H9 (cell line): Measurements from ENCODE around the gene SIPA1L2. TPM values are rescaled to one million over a fixed set of nuclear protein-coding genes. Genes with fewer than 3 reads are reported as not detected.

Experiments
- DNase-seq: peaks from one replicate; pipeline ENCODE4 v3.0.0-alpha.2; 2017
- H2AFZ ChIP-seq: one replicate; pipeline ENCODE4 v1.6.1; 2013; ENCODE audit warnings: mild to moderate bottlenecking, low read length, control low read depth, moderate library complexity
- H2AK5ac ChIP-seq: 2 replicates; pipeline ENCODE4 v1.6.1; 2013; ENCODE audit warnings: low read length, control low read depth, mixed read lengths; ENCODE audit not compliant: insufficient read length
- H2BK120ac ChIP-seq: one replicate; pipeline ENCODE4 v1.6.1; 2013; ENCODE audit warnings: low read depth, mild to moderate bottlenecking, low read length, control low read depth, inconsistent platforms; ENCODE audit not compliant: poor library complexity, severe bottlenecking
- H2BK12ac ChIP-seq: 2 replicates; pipeline ENCODE4 v1.6.1; 2013; ENCODE audit warnings: low read length, control low read depth, mixed read lengths, low read depth; ENCODE audit not compliant: insufficient read length
- H2BK15ac ChIP-seq: 2 replicates; pipeline ENCODE4 v1.6.1; 2013; ENCODE audit warnings: low read depth, low read length, control low read depth
- H2BK20ac ChIP-seq: one replicate; pipeline ENCODE4 v1.6.1; 2013; ENCODE audit warnings: low read depth, mild to moderate bottlenecking, low read length, control low read depth, inconsistent platforms; ENCODE audit not compliant: poor library complexity, severe bottlenecking
- H2BK5ac ChIP-seq: 2 replicates; pipeline ENCODE4 v1.6.1; 2013; ENCODE audit warnings: low read length, control low read depth, mixed read lengths; ENCODE audit not compliant: insufficient read length
- H3K14ac ChIP-seq: 2 replicates; pipeline ENCODE4 v1.6.1; 2013; ENCODE audit warnings: low read length, control low read depth; ENCODE audit not compliant: insufficient read depth
- H3K18ac ChIP-seq: 2 replicates; pipeline ENCODE4 v1.6.1; 2013; ENCODE audit warnings: low read depth, mild to moderate bottlenecking, mixed read lengths, low read length, control low read depth; ENCODE audit not compliant: insufficient read length
- H3K23ac ChIP-seq: 2 replicates; pipeline ENCODE4 v1.6.1; 2013; ENCODE audit warnings: low read length, control low read depth, mixed read lengths, low read depth; ENCODE audit not compliant: insufficient read length
- H3K23me2 ChIP-seq: 2 replicates; pipeline ENCODE4 v1.6.1; 2013; ENCODE audit warnings: low read depth, mild to moderate bottlenecking, mixed read lengths, low read length, control low read depth; ENCODE audit not compliant: insufficient read length, poor library complexity, severe bottlenecking
- H3K27ac ChIP-seq: 2 replicates; pipeline ENCODE4 v1.5.1; 2013; ENCODE audit warnings: low read length, control low read depth, mixed read lengths, low read depth; ENCODE audit not compliant: insufficient read length
- H3K27me3 ChIP-seq: 2 replicates; pipeline ENCODE4 v1.6.1; 2013; ENCODE audit warnings: low read length, control low read depth, inconsistent platforms; ENCODE audit not compliant: insufficient read depth
- H3K4ac ChIP-seq: 2 replicates; pipeline ENCODE4 v1.6.1; 2013; ENCODE audit warnings: low read depth, mild to moderate bottlenecking, control low read depth, inconsistent platforms, low read length, moderate library complexity
- H3K4me1 ChIP-seq: 2 replicates; pipeline ENCODE4 v1.6.1; 2013; ENCODE audit warnings: low read length, control low read depth, inconsistent platforms; ENCODE audit not compliant: insufficient read depth
- H3K4me2 ChIP-seq: 2 replicates; pipeline ENCODE4 v1.6.1; 2013; ENCODE audit warnings: low read length, control low read depth, mixed read lengths; ENCODE audit not compliant: insufficient read length, insufficient read depth
- H3K56ac ChIP-seq: 2 replicates; pipeline ENCODE4 v1.6.1; 2013; ENCODE audit warnings: low read depth, mild to moderate bottlenecking, mixed read lengths, low read length, control low read depth; ENCODE audit not compliant: insufficient read length
- H3K79me1 ChIP-seq: 2 replicates; pipeline ENCODE4 v1.6.1; 2013; ENCODE audit warnings: low read depth, mild to moderate bottlenecking, moderate library complexity, low read length, control low read depth, inconsistent platforms; ENCODE audit not compliant: insufficient read depth, poor library complexity, severe bottlenecking
- H3K79me2 ChIP-seq: 2 replicates; pipeline ENCODE4 v1.6.1; 2013; ENCODE audit warnings: low read length, control low read depth, inconsistent platforms; ENCODE audit not compliant: insufficient read depth
- H3K9ac ChIP-seq: 2 replicates; pipeline ENCODE4 v1.6.1; 2013; ENCODE audit warnings: low read length, control low read depth, mixed read lengths; ENCODE audit not compliant: insufficient read length; ENCODE audit errors: extremely low read depth
- H3K9me3 ChIP-seq: one replicate; pipeline ENCODE4 v1.6.1; 2013; ENCODE audit warnings: low read depth, low read length, inconsistent platforms; ENCODE audit not compliant: control insufficient read depth
- H3T11ph ChIP-seq: one replicate; pipeline ENCODE4 v1.6.1; 2013; ENCODE audit warnings: mild to moderate bottlenecking, low read length, control low read depth, inconsistent platforms
- H4K20me1 ChIP-seq: one replicate; pipeline ENCODE4 v1.6.1; 2013; ENCODE audit not compliant: control insufficient read depth, insufficient read length, insufficient read depth
- H4K5ac ChIP-seq: 2 replicates; pipeline ENCODE4 v1.6.1; 2013; ENCODE audit warnings: low read depth, mild to moderate bottlenecking, mixed read lengths, low read length, control low read depth; ENCODE audit not compliant: insufficient read length
- H4K8ac ChIP-seq: replicated peaks from 2 replicates; pipeline ENCODE4 v1.6.1; 2013; ENCODE audit warnings: low read length, control low read depth, mixed read lengths, low read depth; ENCODE audit not compliant: insufficient read length
- H4K91ac ChIP-seq: 2 replicates; pipeline ENCODE4 v1.6.1; 2013; ENCODE audit warnings: low read depth, mild to moderate bottlenecking, moderate library complexity, mixed read lengths, low read length, control low read depth; ENCODE audit not compliant: insufficient read length
- H3K27ac Mint-ChIP-seq, 3 experiments: 2 replicates in 2 of 3; 3 replicates in 1 of 3; pipeline ENCODE4 v1.8.0; 2020 to 2021; ENCODE audit warnings: mixed read lengths in 3 of 3, mild to moderate bottlenecking in 1 of 3, moderate library complexity in 1 of 3
- H3K27me3 Mint-ChIP-seq: 2 replicates; pipeline ENCODE4 v1.8.0; 2021; ENCODE audit warnings: low read depth, mild to moderate bottlenecking, moderate library complexity, mixed read lengths
- H3K36me3 Mint-ChIP-seq, 3 experiments: 2 replicates in 2 of 3; 3 replicates in 1 of 3; pipeline ENCODE4 v1.8.0; 2020 to 2021; ENCODE audit warnings: low read depth in 3 of 3, mixed read lengths in 3 of 3; ENCODE audit not compliant: insufficient read depth in 1 of 3
- H3K4me1 Mint-ChIP-seq, 2 experiments: 2 replicates each; pipeline ENCODE4 v1.8.0; 2020; ENCODE audit warnings: mixed read lengths in 2 of 2
- H3K4me3 Mint-ChIP-seq, 2 experiments: 2 replicates in 1 of 2; 3 replicates in 1 of 2; pipeline ENCODE4 v1.8.0; 2020 to 2021; ENCODE audit warnings: mild to moderate bottlenecking in 2 of 2, mixed read lengths in 2 of 2, moderate library complexity in 1 of 2
- H3K9me3 Mint-ChIP-seq, 2 experiments: 2 replicates in 1 of 2; 3 replicates in 1 of 2; pipeline ENCODE4 v1.8.0; 2020; ENCODE audit warnings: mild to moderate bottlenecking in 2 of 2, mixed read lengths in 2 of 2, moderate library complexity in 1 of 2
- CTCF ChIP-seq: fragments of 200-600 bp; sonication (generic); conservative IDR thresholded peaks from 3 replicates; pipeline ENCODE4 v1.8.0; 2021; ENCODE audit warnings: antibody characterized with exemption, mild to moderate bottlenecking
- WGBS: extraction: QIAGEN DNeasy Blood & Tissue Kit; methylation state at CpG from one replicate; pipeline ENCODE4 v1.1.7; 2013; ENCODE audit warnings: missing lambda C conversion rate, low lambda C conversion rate, mixed read lengths; ENCODE audit not compliant: insufficient read length; ENCODE audit errors: extremely low coverage; 5-methylcytosine and 5-hydroxymethylcytosine counted together
- total RNA-seq: library from RNA; stranded (reverse); gene quantifications from 2 replicates; pipeline ENCODE4 v1.2.1, GENCODE V29; 2021

SIPA1L2 gene
- total RNA-seq, 1 experiment from 2014 or later = 5.2 TPM

GRCh38 chr1:232630894-232631195 lies 912 bp upstream of the SIPA1L2 start:
- TF ChIP-seq CTCF = no peak
- no peaks in the 10 kb centered on the region for H3K9me3 ChIP-seq
- H4K91ac ChIP-seq = no peak overlapping the region
- H2AK5ac ChIP-seq = no peak overlapping the region
- no peak overlapping the region for H2BK15ac ChIP-seq
- H3K4me1 ChIP-seq = peaks cover 2% of the 10 kb centered on the region; the same call in 1 of the 2 replicates
- Mint-ChIP-seq H3K9me3 (no peaks in the 10 kb centered on the region), H3K36me3 (no peaks in the 10 kb centered on the region; a peak in 1 of 7 replicates), H3K27me3 (peaks cover 49% of the 10 kb centered on the region), H3K27ac (no peak overlapping the region), H3K4me3 (peak overlapping the region; percentile 72 to 84), H3K4me1 (peaks cover 36 to 38% of the 10 kb centered on the region in 2 experiments)
- DNase-seq = no peak
- no peak overlapping the region for H2BK12ac ChIP-seq
- H3K23me2 ChIP-seq = peaks cover 3% of the 10 kb centered on the region
- no peak overlapping the region for H2AFZ ChIP-seq
- no peak overlapping the region for H3T11ph ChIP-seq
- no peak overlapping the region for H2BK5ac ChIP-seq
- no peak overlapping the region for H4K8ac ChIP-seq
- no peaks in the 10 kb centered on the region for H3K79me1 ChIP-seq
- H3K4me2 ChIP-seq = peak overlapping the region; percentile 29
- no peak overlapping the region for H3K9ac ChIP-seq
- H2BK120ac ChIP-seq = no peak overlapping the region
- no peak overlapping the region for H3K18ac ChIP-seq
- no peak overlapping the region for H3K4ac ChIP-seq
- WGBS = no CpG with 5 or more reads among the region's 8 CpGs
- no peak overlapping the region for H3K27ac ChIP-seq
- no peak overlapping the region for H2BK20ac ChIP-seq
- H4K5ac ChIP-seq = no peak overlapping the region
- no peak overlapping the region for H3K56ac ChIP-seq
- no peak overlapping the region for H3K23ac ChIP-seq
- H3K79me2 ChIP-seq = no peaks in the 10 kb centered on the region
- no peaks in the 10 kb centered on the region for H4K20me1 ChIP-seq
- no peak overlapping the region for H3K14ac ChIP-seq
- H3K27me3 ChIP-seq = peaks cover 13% of the 10 kb centered on the region; the same call in 1 of the 2 replicates
